Measurements from ENCODE around the gene STAT4. TPM values are rescaled to one million over a fixed set of nuclear protein-coding genes. Genes with fewer than 3 reads are reported as not detected.

Gene STAT4
- total RNA-seq, 1 donor from 2014 or later: 1.6 TPM

GRCh38 chr2:191108331-191108730, 42.5 kb downstream of the STAT4 start:
- Histone ChIP-seq H3K4me1 (ENCODE audit: insufficient read depth, low read length) (no peaks in the 10 kb centered on the region), H3K4me3 (ENCODE audit: insufficient read depth, low read depth, low read length) (no peak overlapping the region), H2AFZ (ENCODE audit: low read depth, low read length) (no peak overlapping the region), H3K27me3 (ENCODE audit: insufficient read depth, low read length) (no peaks in the 10 kb centered on the region), H3K79me2 (ENCODE audit: insufficient read depth, low read length) (no peaks in the 10 kb centered on the region), H3K9me3 (ENCODE audit: insufficient read depth, low read depth, low read length) (no peaks in the 10 kb centered on the region), H3K4me2 (ENCODE audit: low read length) (no peak overlapping the region), H3K9ac (ENCODE audit: low read length) (no peak overlapping the region), H3K27ac (ENCODE audit: low read depth, low read length) (no peak overlapping the region), H4K20me1 (ENCODE audit: insufficient read depth, low read length) (no peaks in the 10 kb centered on the region), H3K36me3 (ENCODE audit: insufficient read depth, low read length) (no peaks in the 10 kb centered on the region)
- DNase-seq (ENCODE audit: low read depth): no peak
- Mint-ChIP-seq H3K36me3 (ENCODE audit: low read depth, unreplicated experiment) (no peaks in the 10 kb centered on the region), H3K27ac (ENCODE audit: unreplicated experiment) (no peak overlapping the region), H3K4me1 (ENCODE audit: low read depth, unreplicated experiment) (peaks cover 16% of the 10 kb centered on the region), H3K27me3 (ENCODE audit: low read depth, unreplicated experiment) (no peaks in the 10 kb centered on the region), H3K9me3 (ENCODE audit: unreplicated experiment) (no peaks in the 10 kb centered on the region), H3K4me3 (ENCODE audit: unreplicated experiment) (no peak overlapping the region)
- FAIRE-seq: no peak
- TF ChIP-seq CTCF (IDR thresholded peaks at IDR 0.05; ENCODE audit: insufficient read depth, low read depth, low read length): no peak
- no peak for TF ChIP-seq EZH2 (IDR thresholded peaks at IDR 0.05; ENCODE audit: insufficient read depth, low read length)

GRCh38 chr2:191105082-191105481, 45.7 kb downstream of the STAT4 start:
- no peaks in the 10 kb centered on the region for H3K9me3 Mint-ChIP-seq (ENCODE audit: unreplicated experiment)
- peak; percentile 17 for DNase-seq (ENCODE audit: low read depth)
- Histone ChIP-seq H3K79me2 (ENCODE audit: insufficient read depth, low read length) (no peaks in the 10 kb centered on the region), H3K4me1 (ENCODE audit: insufficient read depth, low read length) (no peaks in the 10 kb centered on the region), H3K9ac (ENCODE audit: low read length) (no peak overlapping the region), H3K27ac (ENCODE audit: low read depth, low read length) (no peak overlapping the region), H4K20me1 (ENCODE audit: insufficient read depth, low read length) (no peaks in the 10 kb centered on the region), H3K4me3 (ENCODE audit: insufficient read depth, low read depth, low read length) (no peak overlapping the region), H3K9me3 (ENCODE audit: insufficient read depth, low read depth, low read length) (no peaks in the 10 kb centered on the region), H2AFZ (ENCODE audit: low read depth, low read length) (no peak overlapping the region), H3K27me3 (ENCODE audit: insufficient read depth, low read length) (no peaks in the 10 kb centered on the region), H3K36me3 (ENCODE audit: insufficient read depth, low read length) (no peaks in the 10 kb centered on the region), H3K4me2 (ENCODE audit: low read length) (no peak overlapping the region)
- no peak overlapping the region for H3K4me3 Mint-ChIP-seq (ENCODE audit: unreplicated experiment)
- TF ChIP-seq EZH2 (IDR thresholded peaks at IDR 0.05; ENCODE audit: insufficient read depth, low read length) (no peak), CTCF (IDR thresholded peaks at IDR 0.05; ENCODE audit: insufficient read depth, low read depth, low read length) (no peak)
- FAIRE-seq: no peak
- H3K27me3 Mint-ChIP-seq (ENCODE audit: low read depth, unreplicated experiment): no peaks in the 10 kb centered on the region
- no peaks in the 10 kb centered on the region for H3K36me3 Mint-ChIP-seq (ENCODE audit: low read depth, unreplicated experiment)
- peak overlapping the region; percentile 83 for H3K27ac Mint-ChIP-seq (ENCODE audit: unreplicated experiment)
- H3K4me1 Mint-ChIP-seq (ENCODE audit: low read depth, unreplicated experiment): peaks cover 12% of the 10 kb centered on the region

GRCh38 chr2:191103774-191104173, 47.0 kb downstream of the STAT4 start:
- H3K4me3 ChIP-seq (ENCODE audit: insufficient read depth, low read depth, low read length): no peak overlapping the region
- H3K27me3 Mint-ChIP-seq (ENCODE audit: low read depth, unreplicated experiment): no peaks in the 10 kb centered on the region

More at GRCh38 chr2:191103774-191104173, 47.0 kb downstream of the STAT4 start:
- Histone ChIP-seq H3K36me3 (ENCODE audit: insufficient read depth, low read length) (no peaks in the 10 kb centered on the region), H4K20me1 (ENCODE audit: insufficient read depth, low read length) (no peaks in the 10 kb centered on the region), H2AFZ (ENCODE audit: low read depth, low read length) (no peak overlapping the region), H3K4me1 (ENCODE audit: insufficient read depth, low read length) (no peaks in the 10 kb centered on the region), H3K27ac (ENCODE audit: low read depth, low read length) (no peak overlapping the region), H3K9me3 (ENCODE audit: insufficient read depth, low read depth, low read length) (no peaks in the 10 kb centered on the region), H3K4me2 (ENCODE audit: low read length) (no peak overlapping the region), H3K27me3 (ENCODE audit: insufficient read depth, low read length) (no peaks in the 10 kb centered on the region), H3K9ac (ENCODE audit: low read length) (no peak overlapping the region), H3K79me2 (ENCODE audit: insufficient read depth, low read length) (no peaks in the 10 kb centered on the region)
- peak; percentile 12 for DNase-seq (ENCODE audit: low read depth)
- TF ChIP-seq CTCF (IDR thresholded peaks at IDR 0.05; ENCODE audit: insufficient read depth, low read depth, low read length) (no peak), EZH2 (IDR thresholded peaks at IDR 0.05; ENCODE audit: insufficient read depth, low read length) (no peak)
- Mint-ChIP-seq H3K36me3 (ENCODE audit: low read depth, unreplicated experiment) (no peaks in the 10 kb centered on the region), H3K27ac (ENCODE audit: unreplicated experiment) (no peak overlapping the region), H3K4me3 (ENCODE audit: unreplicated experiment) (no peak overlapping the region), H3K4me1 (ENCODE audit: low read depth, unreplicated experiment) (peaks cover 4% of the 10 kb centered on the region), H3K9me3 (ENCODE audit: unreplicated experiment) (no peaks in the 10 kb centered on the region)
- FAIRE-seq: no peak
